Measurements from ENCODE around the gene TAGAP. TPM values are rescaled to one million over a fixed set of nuclear protein-coding genes. Genes with fewer than 3 reads are reported as not detected.
A peak's percentile ranks its signal among the peaks of the same experiment; 100 is the strongest.

The TAGAP gene
- total and polyA plus RNA-seq, 8 donors = 0.93 to 4.1 (median 2.0) TPM; not detected in 1

DNA sequence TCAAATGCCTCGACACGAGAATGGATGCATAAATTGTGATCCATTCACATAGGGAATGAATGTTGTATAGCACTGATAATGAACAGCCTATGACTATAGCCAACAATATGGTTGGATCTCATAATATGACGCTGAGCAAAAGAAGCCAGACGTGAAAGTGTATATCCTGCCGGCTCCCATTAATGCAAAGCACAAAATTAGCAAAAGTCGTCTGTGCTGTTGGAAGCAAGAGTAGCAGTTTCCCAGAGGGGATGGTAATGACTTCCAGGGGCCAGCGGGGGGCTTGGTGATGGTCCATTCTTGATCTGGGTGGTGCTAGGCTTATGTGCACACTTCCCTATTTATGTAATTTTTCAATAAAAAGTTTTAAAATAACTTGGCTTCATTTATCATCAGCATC is 1.0 kb upstream of the TAGAP start:
- no peak overlapping the region for H3K4me3 ChIP-seq
- 69 to 79% (median 75%) methylated on average over 7 of the region's 7 CpGs for WGBS, 5 donors
- no peak overlapping the region for H3K27ac ChIP-seq
- no peak for DNase-seq
- peaks cover 0 to 34% (median 9%) of the 10 kb centered on the region in 4 donors for H3K4me1 ChIP-seq
- intact Hi-C loops (cut with DNase I; ENCODE audit: low total_unique reads) = loop anchor here (10.0 kb wide), 1 partner anchor 59 kb away; no protein-coding TSS in a partner anchor
- H3K36me3 ChIP-seq = peaks cover 0 to 7% (median 3%) of the 10 kb centered on the region in 4 donors
- H3K9me3 ChIP-seq = no peaks in the 10 kb centered on the region
- no peak for TF ChIP-seq EP300 (IDR thresholded peaks at IDR 0.05)
- TF ChIP-seq POLR2A (IDR thresholded peaks at IDR 0.05) = no peak
- no peak for TF ChIP-seq POLR2AphosphoS5 (IDR thresholded peaks at IDR 0.05)
- TF ChIP-seq, protein P1, sequence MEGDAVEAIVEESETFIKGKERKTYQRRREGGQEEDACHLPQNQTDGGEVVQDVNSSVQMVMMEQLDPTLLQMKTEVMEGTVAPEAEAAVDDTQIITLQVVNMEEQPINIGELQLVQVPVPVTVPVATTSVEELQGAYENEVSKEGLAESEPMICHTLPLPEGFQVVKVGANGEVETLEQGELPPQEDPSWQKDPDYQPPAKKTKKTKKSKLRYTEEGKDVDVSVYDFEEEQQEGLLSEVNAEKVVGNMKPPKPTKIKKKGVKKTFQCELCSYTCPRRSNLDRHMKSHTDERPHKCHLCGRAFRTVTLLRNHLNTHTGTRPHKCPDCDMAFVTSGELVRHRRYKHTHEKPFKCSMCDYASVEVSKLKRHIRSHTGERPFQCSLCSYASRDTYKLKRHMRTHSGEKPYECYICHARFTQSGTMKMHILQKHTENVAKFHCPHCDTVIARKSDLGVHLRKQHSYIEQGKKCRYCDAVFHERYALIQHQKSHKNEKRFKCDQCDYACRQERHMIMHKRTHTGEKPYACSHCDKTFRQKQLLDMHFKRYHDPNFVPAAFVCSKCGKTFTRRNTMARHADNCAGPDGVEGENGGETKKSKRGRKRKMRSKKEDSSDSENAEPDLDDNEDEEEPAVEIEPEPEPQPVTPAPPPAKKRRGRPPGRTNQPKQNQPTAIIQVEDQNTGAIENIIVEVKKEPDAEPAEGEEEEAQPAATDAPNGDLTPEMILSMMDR (IDR thresholded peaks at IDR 0.05) = no peak
- no peaks in the 10 kb centered on the region for H3K27me3 ChIP-seq

DNA sequence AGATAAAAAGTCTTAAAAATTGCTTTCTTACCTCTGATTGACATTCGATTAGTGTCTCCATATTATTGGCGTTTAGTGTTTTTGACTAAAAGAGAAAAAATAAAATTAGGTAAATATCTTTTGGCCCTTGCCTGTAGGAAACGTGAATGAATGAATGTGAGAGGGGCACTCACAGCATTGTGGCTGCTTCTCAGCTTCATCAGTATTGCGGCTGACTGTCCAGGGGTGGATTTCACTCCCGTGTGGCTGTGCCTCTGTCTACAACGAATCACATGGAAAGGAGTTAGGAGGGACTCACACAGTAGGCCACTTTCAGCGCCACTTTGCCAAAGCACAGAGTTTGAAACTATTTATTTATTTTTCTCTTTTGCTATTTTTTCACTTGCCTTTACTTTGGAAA is 844 bp downstream of the TAGAP start:
- Histone ChIP-seq H3K4me3 (peak overlapping the region in 3 of 4 donors; percentile 25 to 39 (median 35)), H3K9me3 (no peaks in the 10 kb centered on the region), H3K27ac (peak overlapping the region in 4 of 5 donors; percentile 33 to 80 (median 65)), H3K36me3 (peaks cover 0 to 10% (median 3%) of the 10 kb centered on the region in 4 donors), H3K27me3 (no peaks in the 10 kb centered on the region), H3K4me1 (peaks cover 0 to 41% (median 9%) of the 10 kb centered on the region in 4 donors)
- no peak for DNase-seq
- 55 to 71% (median 67%) methylated on average over 7 of the region's 7 CpGs for WGBS, 5 donors
- intact Hi-C loops (cut with DNase I; ENCODE audit: low total_unique reads) = loop anchor here (10.0 kb wide), 1 partner anchor 61 kb away; no protein-coding TSS in a partner anchor
- TF ChIP-seq POLR2A (IDR thresholded peaks at IDR 0.05) (no peak), POLR2AphosphoS5 (IDR thresholded peaks at IDR 0.05) (no peak), EP300 (IDR thresholded peaks at IDR 0.05) (no peak)
- TF ChIP-seq, protein P1 (IDR thresholded peaks at IDR 0.05) = no peak

DNA sequence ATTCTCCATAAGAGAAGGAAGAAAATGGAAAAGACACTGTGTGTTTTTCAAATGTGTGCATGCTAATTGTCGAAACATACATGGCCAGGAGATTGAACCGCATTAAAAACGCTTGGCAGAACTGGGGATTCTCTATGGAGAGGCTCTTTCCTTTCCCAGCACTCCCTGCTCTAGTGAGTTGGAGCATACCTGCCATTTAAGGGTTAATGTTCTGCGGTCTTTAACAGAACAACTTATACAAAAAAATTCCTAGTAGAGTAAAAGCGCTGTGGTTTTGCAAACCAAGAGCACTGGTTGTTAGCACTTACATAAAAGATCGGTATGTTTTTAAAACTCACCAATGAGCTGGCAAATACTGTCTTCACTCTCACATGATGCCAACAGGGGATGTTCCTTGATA is 1.5 kb downstream of the TAGAP start:
- no peaks in the 10 kb centered on the region for H3K9me3 ChIP-seq
- H3K27me3 ChIP-seq = no peaks in the 10 kb centered on the region
- H3K27ac ChIP-seq = peak overlapping the region in 3 of 5 donors; percentile 51 to 80 (median 79)
- H3K4me3 ChIP-seq = peak overlapping the region in 3 of 4 donors; percentile 22 to 39 (median 35)
- H3K36me3 ChIP-seq = peaks cover 0 to 10% (median 3%) of the 10 kb centered on the region in 4 donors
- peaks cover 0 to 47% (median 9%) of the 10 kb centered on the region in 4 donors for H3K4me1 ChIP-seq
- intact Hi-C loops (cut with DNase I; ENCODE audit: low total_unique reads) = loop anchor here (10.0 kb wide), 1 partner anchor 62 kb away; no protein-coding TSS in a partner anchor
- TF ChIP-seq POLR2AphosphoS5 (IDR thresholded peaks at IDR 0.05) = peak in 1 of 3 donors; percentile 17
- TF ChIP-seq, protein P1 (IDR thresholded peaks at IDR 0.05) = no peak
- TF ChIP-seq POLR2A (IDR thresholded peaks at IDR 0.05) = no peak
- no peak for TF ChIP-seq EP300 (IDR thresholded peaks at IDR 0.05)
- DNase-seq = peak in 1 of 2 donors; percentile 23
- 46 to 64% (median 56%) methylated on average over 6 of the region's 6 CpGs for WGBS, 5 donors

DNA sequence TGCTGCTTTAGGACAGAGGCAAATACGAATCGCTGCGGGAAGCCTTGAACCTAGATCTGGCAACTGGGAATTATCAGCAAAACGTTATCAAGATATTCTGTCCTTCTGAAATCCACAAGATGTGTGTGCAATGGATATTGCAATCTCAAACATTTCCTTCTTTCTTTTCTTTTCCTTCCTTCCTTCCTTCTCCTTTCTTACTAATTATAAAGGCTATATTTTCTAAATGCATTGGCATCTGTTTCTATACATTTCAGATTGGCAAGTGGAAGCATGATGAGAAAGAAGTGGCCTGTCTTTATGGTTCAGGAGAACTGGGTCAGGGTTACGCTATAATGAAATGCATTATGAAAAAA is 2.0 kb downstream of the TAGAP start:
- peak overlapping the region in 3 of 4 donors; percentile 22 to 39 (median 35) for H3K4me3 ChIP-seq
- H3K9me3 ChIP-seq = no peaks in the 10 kb centered on the region
- peaks cover 0 to 47% (median 9%) of the 10 kb centered on the region in 4 donors for H3K4me1 ChIP-seq
- H3K27me3 ChIP-seq = no peaks in the 10 kb centered on the region
- peak overlapping the region in 3 of 5 donors; percentile 42 to 80 (median 79) for H3K27ac ChIP-seq
- peaks cover 0 to 11% (median 5%) of the 10 kb centered on the region in 4 donors for H3K36me3 ChIP-seq
- intact Hi-C loops (cut with DNase I; ENCODE audit: low total_unique reads) = loop anchor here (10.0 kb wide), 1 partner anchor 62 kb away; no protein-coding TSS in a partner anchor
- no peak for DNase-seq
- TF ChIP-seq POLR2AphosphoS5 (IDR thresholded peaks at IDR 0.05) = no peak
- no peak for TF ChIP-seq EP300 (IDR thresholded peaks at IDR 0.05)
- TF ChIP-seq, protein P1 (IDR thresholded peaks at IDR 0.05) = no peak
- TF ChIP-seq POLR2A (IDR thresholded peaks at IDR 0.05) = no peak
- 18 to 22% (median 19%) methylated on average over 5 of the region's 5 CpGs for WGBS, 5 donors

Measured in stomach (tissue), 9 donors.